Prostate gland (tissue), 2 donors: ENCODE measurements around the gene CNTNAP1. TPM values are rescaled to one million over a fixed set of nuclear protein-coding genes. Genes with fewer than 3 reads are reported as not detected.
A peak's percentile ranks its signal among the peaks of the same experiment; 100 is the strongest.

Source experiments
- DNase-seq: peaks from one replicate; pipeline ENCODE4 v3.0.0-alpha.2; 2019; ENCODE audit warnings: low spot score
- H3K27ac ChIP-seq, 2 donors: fragments of 200-600 bp; sonication (generic); 2 replicates each; pipeline ENCODE4 v1.5.1; 2017 to 2019
- H3K27me3 ChIP-seq: fragments of 200-600 bp; sonication (generic); replicated peaks from 2 replicates; pipeline ENCODE4 v1.5.1; 2019; ENCODE audit not compliant: insufficient read depth
- H3K36me3 ChIP-seq, 2 donors: fragments of 200-600 bp; sonication (generic); 1 replicate in 1 of 2; 2 replicates in 1 of 2; pipeline versions ENCODE4 v1.5.1 to v1.8.1; 2017 to 2019
- H3K4me1 ChIP-seq: fragments of 200-600 bp; sonication (generic); replicated peaks from 2 replicates; pipeline ENCODE4 v1.5.1; 2019
- H3K4me3 ChIP-seq, 2 donors: fragments of 200-600 bp; sonication (generic); 2 replicates each; pipeline ENCODE4 v1.5.1; 2017 to 2019
- H3K9me3 ChIP-seq: fragments of 200-600 bp; sonication (generic); 2 replicates; pipeline ENCODE4 v1.5.1; 2017
- POLR2A ChIP-seq: fragments of 450-650 bp; IDR thresholded peaks from one replicate; pipeline ENCODE4 v1.6.1; 2016; ENCODE audit warnings: antibody characterized with exemption, mild to moderate bottlenecking
- POLR2AphosphoS5 ChIP-seq: sonication (generic); formaldehyde crosslinking; IDR thresholded peaks from one replicate; pipeline ENCODE4 v1.6.1; 2017; ENCODE audit warnings: antibody characterized with exemption
- WGBS: methylation state at CpG from one replicate; pipeline ENCODE4 v1.1.5; 2018; 5-methylcytosine and 5-hydroxymethylcytosine counted together
- intact Hi-C: fragments of 100-400 bp; cut with DNase I; formaldehyde crosslinking; loops from one replicate; pipeline ENCODE4 v1.14.2; 2022
- total RNA-seq, 2 donors: library from RNA; depleted of rRNA; stranded (reverse); fragments of >200 nt; gene quantifications; one replicate each; pipeline ENCODE4 v1.1.0, GENCODE V29; 2016
- TF ChIP-seq, protein P1 (sequence below), 4 experiments: fragments of 200-600 bp in 2 of 4; fragments of 450-650 bp in 2 of 4; sonication (generic) in 2 of 4; IDR thresholded peaks; 1 replicate in 3 of 4; 2 replicates in 1 of 4; pipeline ENCODE4 v1.5.1; 2016 to 2019; ENCODE audit warnings: antibody characterized with exemption in 4 of 4, mild to moderate bottlenecking in 2 of 4, moderate library complexity in 2 of 4

Gene CNTNAP1
- total RNA-seq, 2 donors from 2014 or later, result 1.9 to 9.9 TPM

DNA sequence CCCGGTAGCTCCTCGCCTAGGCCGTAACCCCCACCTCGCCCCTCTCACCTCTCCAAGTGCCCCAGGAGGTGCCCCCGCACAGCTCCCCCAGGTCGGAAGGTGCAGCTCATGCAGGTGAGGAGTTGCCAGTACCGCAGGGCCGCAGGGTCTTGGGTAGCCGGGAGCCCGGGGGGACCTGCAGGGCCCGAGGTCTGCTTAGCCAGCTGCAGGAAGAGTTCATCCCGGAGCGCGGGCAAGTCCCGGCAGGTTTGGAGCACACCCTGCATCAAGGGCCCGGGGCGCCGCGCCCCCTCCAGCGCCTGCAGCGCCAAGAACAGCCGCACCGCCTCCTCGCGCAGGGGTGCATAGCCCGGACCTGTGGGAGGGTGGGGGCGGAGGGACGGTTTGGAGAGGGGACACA, 10.3 kb upstream of the CNTNAP1 start:
- Histone ChIP-seq H3K4me3 (no peak overlapping the region), H3K4me1 (peaks cover 25% of the 10 kb centered on the region), H3K9me3 (no peaks in the 10 kb centered on the region), H3K36me3 (peaks cover 0 to 12% of the 10 kb centered on the region in 2 donors), H3K27me3 (no peaks in the 10 kb centered on the region), H3K27ac (peak overlapping the region; percentile 28 to 98)
- 25% methylated on average over 28 of the region's 28 CpGs for WGBS
- intact Hi-C loops, result loop anchor here (10.0 kb wide), 1 partner anchor 247 kb away; the partner anchor contains the start of gene CAVIN1
- TF ChIP-seq POLR2A, result no peak
- TF ChIP-seq POLR2AphosphoS5, result no peak
- TF ChIP-seq, protein P1, sequence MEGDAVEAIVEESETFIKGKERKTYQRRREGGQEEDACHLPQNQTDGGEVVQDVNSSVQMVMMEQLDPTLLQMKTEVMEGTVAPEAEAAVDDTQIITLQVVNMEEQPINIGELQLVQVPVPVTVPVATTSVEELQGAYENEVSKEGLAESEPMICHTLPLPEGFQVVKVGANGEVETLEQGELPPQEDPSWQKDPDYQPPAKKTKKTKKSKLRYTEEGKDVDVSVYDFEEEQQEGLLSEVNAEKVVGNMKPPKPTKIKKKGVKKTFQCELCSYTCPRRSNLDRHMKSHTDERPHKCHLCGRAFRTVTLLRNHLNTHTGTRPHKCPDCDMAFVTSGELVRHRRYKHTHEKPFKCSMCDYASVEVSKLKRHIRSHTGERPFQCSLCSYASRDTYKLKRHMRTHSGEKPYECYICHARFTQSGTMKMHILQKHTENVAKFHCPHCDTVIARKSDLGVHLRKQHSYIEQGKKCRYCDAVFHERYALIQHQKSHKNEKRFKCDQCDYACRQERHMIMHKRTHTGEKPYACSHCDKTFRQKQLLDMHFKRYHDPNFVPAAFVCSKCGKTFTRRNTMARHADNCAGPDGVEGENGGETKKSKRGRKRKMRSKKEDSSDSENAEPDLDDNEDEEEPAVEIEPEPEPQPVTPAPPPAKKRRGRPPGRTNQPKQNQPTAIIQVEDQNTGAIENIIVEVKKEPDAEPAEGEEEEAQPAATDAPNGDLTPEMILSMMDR (IDR thresholded peaks at IDR 0.05), result peak in 1 of 4 experiments; percentile 10
- DNase-seq, result peak; percentile 26

DNA sequence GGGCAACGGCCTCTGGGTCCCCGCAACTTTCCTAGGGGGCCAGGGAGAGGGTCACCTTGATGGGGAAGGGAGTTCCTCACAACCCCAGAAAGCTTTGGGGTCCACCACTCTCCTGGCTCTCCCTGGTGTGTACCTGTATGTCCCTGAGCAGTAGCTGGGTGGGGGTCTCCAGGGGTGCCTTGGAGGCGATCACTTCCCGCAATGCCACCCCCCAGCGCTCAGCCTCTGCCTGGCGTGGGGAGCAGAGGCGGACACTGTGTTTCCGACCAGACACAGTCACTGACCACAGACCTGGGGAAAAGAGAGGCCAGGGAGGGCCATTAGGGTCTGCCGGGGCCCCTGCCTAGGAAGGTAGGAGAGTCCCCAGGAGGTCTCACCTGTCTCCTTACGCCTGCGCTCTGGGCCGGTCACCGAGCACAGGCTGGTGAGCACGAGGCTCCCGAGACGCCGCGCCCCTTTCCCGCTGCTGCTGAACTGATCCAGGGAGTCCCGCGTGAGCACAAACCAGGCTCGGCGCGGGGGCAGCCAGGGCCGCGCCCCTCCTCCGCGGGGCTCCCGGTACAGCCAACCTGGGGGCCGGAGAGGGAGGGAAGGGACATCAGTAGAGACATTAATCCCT, 9.0 kb upstream of the CNTNAP1 start:
- WGBS, result 39% methylated on average over 29 of the region's 30 CpGs
- no peak for DNase-seq

DNA sequence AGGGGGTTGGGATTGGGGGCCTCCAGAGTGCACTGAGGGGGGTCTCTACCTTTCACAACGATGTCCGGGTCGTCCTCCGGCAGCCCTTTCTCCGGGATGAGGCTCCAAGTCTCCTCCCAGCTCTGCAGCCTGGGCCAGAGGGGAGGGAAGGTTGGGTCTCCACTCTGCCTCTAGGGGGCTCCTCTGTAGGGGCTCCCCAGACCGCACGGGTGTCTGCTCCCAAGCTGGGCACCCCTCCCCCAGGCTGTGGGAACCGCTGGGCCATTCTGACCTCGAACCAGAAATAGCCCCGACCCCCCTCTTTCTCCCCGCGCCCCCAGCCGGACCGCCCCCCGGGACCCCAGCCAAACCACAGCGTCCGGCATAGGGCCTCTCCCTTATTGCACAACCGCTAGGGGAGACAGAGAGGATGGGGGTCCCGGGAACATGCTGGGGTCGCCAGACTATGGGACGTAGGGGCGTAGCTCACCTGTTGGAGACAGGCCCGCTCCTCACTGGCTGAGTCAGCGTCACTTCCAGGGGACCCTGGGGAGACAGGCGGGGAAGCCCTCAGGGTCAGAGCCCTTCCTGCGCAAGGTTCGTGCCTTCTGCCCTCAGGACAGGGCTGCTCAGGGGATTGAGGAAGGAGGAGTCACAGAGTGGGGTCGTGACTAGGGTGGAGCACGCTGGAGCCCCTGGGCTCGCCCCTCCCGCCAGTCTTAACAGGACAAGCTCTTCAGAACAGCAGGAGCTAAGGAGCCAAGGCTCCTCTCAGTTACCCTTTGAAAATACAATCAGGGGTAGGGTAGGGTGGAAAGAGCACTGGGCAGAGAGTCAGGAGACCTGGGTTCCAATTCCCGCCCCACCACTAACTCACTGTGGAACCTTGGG, 8.2 kb upstream of the CNTNAP1 start:
- TF ChIP-seq POLR2AphosphoS5 (no peak), POLR2A (no peak)
- TF ChIP-seq, protein P1 (IDR thresholded peaks at IDR 0.05), result peak in 2 of 4 experiments; percentile 29 to 34
- Histone ChIP-seq H3K27me3 (no peaks in the 10 kb centered on the region), H3K36me3 (peaks cover 0 to 12% of the 10 kb centered on the region in 2 donors), H3K4me3 (peak overlapping the region; percentile 17 to 66), H3K4me1 (peaks cover 9% of the 10 kb centered on the region), H3K9me3 (no peaks in the 10 kb centered on the region), H3K27ac (peak overlapping the region; percentile 85 to 98)
- peak; percentile 19 for DNase-seq
- 5% methylated on average over 32 of the region's 32 CpGs for WGBS
- intact Hi-C loops, result loop anchor here (10.0 kb wide), 1 partner anchor 249 kb away; the partner anchor contains the start of gene CAVIN1

More for the DNA sequence above, 9.0 kb upstream of the CNTNAP1 start:
- Histone ChIP-seq H3K27me3 (no peaks in the 10 kb centered on the region), H3K4me3 (peak overlapping the region; percentile 17 to 66), H3K9me3 (no peaks in the 10 kb centered on the region), H3K36me3 (peaks cover 0 to 12% of the 10 kb centered on the region in 2 donors), H3K4me1 (peaks cover 14% of the 10 kb centered on the region), H3K27ac (peak overlapping the region; percentile 85 to 98)
- intact Hi-C loops, result loop anchor here (10.0 kb wide), 1 partner anchor 249 kb away; the partner anchor contains the start of gene CAVIN1
- TF ChIP-seq POLR2A (no peak), POLR2AphosphoS5 (no peak)
- TF ChIP-seq, protein P1 (IDR thresholded peaks at IDR 0.05), result no peak

DNA sequence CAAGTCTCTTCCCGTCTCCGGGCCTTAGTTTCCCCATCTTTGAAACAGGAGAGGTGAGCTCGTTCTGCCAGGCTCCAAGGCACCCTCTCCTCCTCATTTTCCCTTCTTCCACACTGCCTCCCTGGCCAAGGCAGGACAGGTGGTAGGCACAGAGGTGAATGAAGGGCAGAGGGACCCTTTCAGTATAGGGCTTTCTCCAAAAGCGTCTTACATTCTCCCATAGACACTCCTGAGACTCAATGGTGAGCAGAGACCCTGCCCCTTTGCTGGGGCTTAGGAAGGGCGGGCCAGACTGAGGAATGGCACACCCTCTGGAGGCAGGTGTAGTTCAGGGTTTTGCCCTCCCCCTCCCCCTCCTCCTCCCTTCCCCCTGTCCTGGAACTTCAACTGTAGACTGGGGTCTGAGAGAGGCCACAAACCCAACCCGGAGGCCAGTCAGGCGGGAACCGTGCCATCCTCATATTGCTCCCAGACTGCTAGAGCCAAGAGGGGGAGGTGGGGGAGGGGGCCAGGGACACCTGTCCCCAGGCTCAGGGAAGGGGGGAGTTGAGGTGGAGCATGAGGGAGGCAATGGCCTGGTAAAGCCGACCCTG, 7.5 kb upstream of the CNTNAP1 start:
- TF ChIP-seq POLR2A, result no peak
- no peak for TF ChIP-seq POLR2AphosphoS5
- TF ChIP-seq, protein P1 (IDR thresholded peaks at IDR 0.05), result no peak
- Histone ChIP-seq H3K9me3 (no peaks in the 10 kb centered on the region), H3K4me1 (peaks cover 9% of the 10 kb centered on the region), H3K4me3 (peak overlapping the region; percentile 54 to 66), H3K36me3 (peaks cover 0 to 9% of the 10 kb centered on the region in 2 donors), H3K27ac (peak overlapping the region; percentile 85 to 98), H3K27me3 (no peaks in the 10 kb centered on the region)
- DNase-seq, result peak; percentile 22
- 17% methylated on average over 9 of the region's 9 CpGs for WGBS
- intact Hi-C loops, result loop anchor here (5.0 to 10.0 kb wide), 2 partner anchors 68 to 250 kb away; partner anchors contain the start of genes CAVIN1, RETREG3 and TUBG1
